HG03064 (cell line): ENCODE measurements around the gene STK11IP.

Experiments used
- ATAC-seq: cut with Tn5 transposase; IDR thresholded peaks from one replicate; pipeline ENCODE4 v1.9.1; 2021; ENCODE audit warnings: low read depth; ENCODE audit not compliant: unreplicated experiment

STK11IP gene

DNA sequence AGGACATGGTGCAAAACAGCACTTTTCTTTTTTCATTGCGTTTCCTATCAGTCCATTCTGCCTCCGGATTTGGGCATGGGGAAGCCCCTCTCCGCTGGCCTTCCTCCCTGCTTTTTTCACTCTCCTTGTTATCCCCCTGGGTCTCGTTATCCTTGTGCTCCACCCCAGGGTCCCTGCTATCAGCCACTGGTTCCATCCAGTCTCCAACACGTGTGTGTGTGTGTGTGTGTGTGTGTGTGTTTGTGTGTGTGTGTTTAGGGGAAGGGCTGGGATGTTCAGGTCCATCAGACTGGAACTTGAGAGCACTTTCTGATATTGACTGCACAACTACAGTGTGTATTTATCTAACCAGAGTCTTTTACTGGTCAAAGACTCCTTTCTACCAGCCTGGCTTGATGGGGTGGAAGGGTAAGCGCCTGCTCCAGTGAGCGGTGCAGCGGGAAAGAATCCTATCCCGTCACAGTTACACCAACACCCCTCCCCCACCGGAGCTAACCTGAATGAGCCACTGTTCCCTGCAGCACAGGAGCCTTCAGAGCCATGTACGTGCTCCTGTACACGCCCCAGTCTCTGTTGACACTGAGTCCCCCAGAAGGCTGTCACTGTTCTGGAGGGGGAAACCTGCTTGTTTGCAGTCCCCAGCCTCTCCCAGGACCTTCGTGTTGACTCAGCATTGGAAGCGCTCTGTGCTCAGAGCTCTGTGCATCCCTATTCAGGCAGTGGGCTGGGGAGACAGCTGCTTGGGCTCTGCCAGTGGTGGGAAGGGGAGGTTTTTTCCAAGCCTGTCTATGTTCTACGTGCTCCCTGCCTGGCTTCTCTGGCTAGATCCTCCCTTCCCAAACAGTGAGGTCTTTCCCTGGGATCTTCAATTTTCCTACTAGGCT lies 20.9 kb upstream of the STK11IP start:
- ATAC-seq: no peak

DNA sequence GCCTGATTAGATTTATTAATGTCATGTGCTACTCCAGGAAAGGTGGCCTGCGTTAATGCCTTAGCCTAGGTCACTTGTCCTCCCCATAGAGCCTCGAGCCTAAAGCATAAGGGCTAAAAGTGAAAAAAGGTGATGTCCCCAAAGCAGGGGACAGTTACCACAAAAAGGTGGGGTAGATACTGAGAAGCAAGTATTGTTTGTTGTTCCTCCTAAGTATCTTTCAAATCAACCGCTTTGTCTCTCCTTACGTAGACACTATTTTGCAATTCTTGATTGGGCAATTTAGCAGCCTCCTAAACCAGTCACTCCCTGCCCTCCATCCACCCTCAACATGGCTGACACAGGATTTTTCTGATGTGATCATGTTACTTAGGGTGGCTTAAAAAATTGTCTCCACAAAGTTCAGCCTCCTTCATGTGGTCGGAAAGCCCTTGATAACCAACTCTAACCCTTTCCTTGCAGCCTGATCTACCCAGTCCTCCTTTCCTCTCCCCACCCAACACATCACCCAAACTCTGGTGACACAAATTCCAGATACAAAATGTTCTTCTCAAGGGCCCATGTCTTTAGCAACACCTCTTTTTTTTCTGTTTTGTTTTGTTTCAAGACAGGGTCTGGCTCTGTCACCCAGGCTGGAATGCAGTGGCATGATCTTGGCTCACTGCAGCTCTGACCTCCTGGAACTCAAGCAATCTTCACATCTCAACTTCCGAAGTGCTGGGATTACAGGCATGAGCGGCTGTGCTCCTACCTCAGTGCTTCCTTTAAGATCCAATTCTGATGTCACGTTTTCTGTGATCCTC lies 18.6 kb upstream of the STK11IP start:
- no peak for ATAC-seq

- ATAC-seq: no peak
Measured at GRCh38 chr2:219581346-219581745, 16.3 kb upstream of the STK11IP start.

DNA sequence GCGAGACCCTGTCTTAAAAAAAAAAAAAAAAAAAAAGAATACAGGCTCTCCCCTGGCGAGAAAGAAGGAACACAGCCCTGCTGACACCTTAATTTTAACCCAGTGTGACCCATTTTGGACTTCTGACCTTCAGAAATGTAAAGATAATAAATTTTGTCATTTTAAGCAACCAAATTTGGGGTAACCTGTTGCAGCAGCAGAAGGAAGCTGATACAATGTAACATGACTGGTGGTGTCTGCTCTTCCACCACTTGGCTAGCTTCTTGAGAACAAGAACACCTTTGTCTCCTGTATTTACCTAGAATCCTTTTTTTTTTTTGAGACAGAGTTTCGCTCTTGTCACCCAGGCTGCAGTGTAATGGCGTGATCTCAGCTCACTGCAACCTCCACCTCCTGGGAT lies 6.6 kb upstream of the STK11IP start:
- ATAC-seq: no peak

- ATAC-seq: no peak
Measured at GRCh38 chr2:219592736-219593135, 4.9 kb upstream of the STK11IP start.

DNA sequence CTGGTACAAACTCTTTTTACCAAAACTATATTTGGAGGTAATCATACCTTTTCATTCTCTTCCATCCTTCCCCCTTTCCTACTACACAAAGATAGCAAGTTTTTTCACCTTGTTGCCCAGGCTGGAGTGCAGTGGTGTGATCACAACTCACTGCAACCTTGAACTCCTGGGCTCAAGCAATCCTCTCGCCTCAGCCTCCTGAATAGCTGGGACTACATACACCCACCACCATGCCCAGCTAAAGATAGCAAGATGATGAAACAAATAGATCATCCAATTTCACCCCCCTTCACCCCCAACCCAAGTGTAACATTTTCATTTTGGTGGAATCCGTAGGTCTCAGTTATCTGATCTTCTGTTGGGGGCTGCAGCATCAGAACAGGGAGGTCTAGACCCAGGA lies 4.5 kb upstream of the STK11IP start:
- no peak for ATAC-seq

DNA sequence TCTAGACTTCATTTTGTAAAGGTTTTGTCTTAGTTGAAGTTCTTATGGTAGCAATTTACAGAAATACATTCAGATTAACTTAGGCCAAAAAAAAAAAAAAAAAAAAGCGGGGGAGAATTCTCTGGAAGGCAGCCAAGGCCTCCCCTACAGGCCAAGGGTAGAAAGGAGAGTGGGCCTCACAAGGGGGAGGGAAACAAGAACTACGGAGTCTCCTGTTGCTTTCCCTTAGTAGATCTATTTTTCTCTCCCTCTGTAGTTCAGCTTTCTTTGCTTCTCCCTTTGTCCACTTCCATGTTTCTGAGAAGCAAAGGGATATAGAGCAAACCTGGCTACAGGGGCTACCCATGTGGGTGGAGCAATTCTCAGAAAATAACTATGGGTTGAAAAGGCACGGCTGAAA lies 2.4 kb upstream of the STK11IP start:
- no peak for ATAC-seq

DNA sequence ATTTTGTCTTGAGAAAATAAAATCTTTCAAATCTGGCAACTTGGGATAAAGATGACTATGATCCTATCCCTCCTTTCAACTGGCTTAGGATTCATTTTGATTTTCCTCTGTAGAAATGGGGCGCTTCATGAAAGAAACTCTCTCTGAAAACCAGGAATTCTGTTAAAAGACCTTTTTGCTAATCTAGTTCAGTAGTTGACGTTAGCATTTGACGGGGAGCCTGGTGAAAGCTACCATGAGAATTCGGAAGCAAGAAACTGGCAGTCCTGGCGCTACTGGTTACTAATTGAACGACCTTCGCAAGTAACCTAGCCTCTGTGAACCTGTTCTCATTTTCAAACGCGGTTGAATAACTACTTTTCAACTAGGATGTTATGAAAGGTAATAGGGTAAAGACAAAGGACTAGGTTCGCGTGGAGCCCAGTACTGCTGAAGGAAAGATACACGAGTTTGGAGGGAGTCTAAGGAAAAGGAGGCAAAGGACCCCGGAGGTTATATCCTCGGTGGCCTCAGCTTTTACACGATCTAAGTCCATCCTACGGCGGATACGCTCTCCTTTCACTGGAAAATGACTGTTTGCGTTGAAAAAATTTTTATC lies 604 bp upstream of the STK11IP start:
- peak; percentile 2 for ATAC-seq

DNA sequence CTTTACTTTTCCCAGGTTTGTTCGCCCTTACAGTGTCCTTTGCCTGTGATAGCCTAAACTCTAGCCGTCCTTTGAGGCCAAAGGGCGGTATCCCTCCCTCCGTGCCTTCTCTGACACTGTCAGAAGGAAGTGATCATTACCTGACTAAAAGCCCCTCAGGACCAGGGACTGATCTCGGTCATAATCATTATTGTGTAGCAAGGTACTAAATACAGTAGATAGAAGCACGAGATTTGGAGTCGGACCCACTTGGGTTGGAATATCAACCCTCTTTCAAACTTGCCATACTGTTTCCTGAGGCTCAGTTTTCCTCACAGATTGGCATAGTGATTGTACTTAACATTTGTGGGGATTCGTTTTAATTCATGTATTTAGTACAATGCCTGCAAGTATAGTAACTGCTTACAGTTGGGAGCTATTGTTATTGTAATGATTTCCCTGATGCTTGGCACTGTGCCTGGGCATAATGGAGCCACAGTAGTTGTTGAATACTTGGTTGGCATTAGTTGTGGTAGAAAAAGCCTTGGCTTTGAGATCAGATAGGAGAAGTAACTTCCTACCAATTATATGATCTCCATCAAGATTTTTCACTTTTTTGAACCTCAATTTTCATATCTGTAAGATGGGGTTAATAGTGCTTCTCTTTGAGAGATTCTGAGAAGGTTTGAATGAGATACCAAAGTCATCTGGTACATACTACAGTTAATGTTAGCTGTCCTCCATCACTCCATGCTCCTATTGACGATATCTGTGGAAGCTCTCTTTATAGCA lies 836 bp downstream of the STK11IP start:
- ATAC-seq: no peak

DNA sequence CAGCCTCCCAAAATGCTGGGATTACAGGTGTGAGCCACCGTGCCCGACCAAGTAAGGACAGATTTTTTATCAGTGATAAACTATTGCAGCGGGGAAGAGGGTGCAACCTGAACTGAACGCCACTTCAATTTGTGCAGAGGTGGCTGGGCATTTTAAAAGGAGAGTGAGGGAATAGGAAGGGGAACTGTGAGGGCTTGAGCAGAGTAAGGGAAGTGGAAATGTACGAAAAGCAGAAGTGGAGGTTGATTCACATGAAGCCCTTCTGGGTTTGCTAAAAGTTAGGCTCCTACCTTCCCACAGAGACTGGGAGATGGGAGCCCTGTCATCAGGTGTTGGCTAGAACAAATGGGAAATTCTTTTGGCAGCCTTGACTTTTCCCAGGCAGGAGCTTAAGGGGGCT lies 6.1 kb downstream of the STK11IP start:
- ATAC-seq: no peak

- ATAC-seq: no peak
Measured at GRCh38 chr2:219605607-219605954, 7.9 kb downstream of the STK11IP start.

- ATAC-seq: no peak
Measured at GRCh38 chr2:219607931-219608330, 10.3 kb downstream of the STK11IP start.

- ATAC-seq: no peak
Measured at GRCh38 chr2:219608399-219608964, 10.8 kb downstream of the STK11IP start.

GRCh38 chr2:219609149-219609750 lies 11.6 kb downstream of the STK11IP start:
- ATAC-seq: no peak

DNA sequence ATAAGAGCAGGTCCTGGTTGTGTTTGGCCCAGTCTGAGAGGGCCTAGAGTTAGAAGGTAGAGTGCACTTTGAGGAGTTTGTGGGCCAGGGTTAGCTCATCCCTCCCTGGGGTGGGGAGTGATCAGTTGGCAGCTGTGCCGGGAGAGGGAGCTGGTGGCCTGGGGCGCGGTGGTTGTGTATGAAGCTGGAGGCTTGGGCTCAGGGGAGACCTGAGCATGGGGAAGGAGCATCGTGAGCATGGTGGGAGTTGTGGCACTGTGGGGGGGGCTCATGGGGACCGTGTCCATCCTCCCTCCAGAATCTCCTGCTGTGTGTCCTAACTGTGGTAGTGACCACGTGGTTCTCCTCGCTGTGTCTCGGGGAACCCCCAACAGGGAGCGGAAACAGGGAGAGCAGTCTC lies 13.6 kb downstream of the STK11IP start:
- ATAC-seq: no peak

DNA sequence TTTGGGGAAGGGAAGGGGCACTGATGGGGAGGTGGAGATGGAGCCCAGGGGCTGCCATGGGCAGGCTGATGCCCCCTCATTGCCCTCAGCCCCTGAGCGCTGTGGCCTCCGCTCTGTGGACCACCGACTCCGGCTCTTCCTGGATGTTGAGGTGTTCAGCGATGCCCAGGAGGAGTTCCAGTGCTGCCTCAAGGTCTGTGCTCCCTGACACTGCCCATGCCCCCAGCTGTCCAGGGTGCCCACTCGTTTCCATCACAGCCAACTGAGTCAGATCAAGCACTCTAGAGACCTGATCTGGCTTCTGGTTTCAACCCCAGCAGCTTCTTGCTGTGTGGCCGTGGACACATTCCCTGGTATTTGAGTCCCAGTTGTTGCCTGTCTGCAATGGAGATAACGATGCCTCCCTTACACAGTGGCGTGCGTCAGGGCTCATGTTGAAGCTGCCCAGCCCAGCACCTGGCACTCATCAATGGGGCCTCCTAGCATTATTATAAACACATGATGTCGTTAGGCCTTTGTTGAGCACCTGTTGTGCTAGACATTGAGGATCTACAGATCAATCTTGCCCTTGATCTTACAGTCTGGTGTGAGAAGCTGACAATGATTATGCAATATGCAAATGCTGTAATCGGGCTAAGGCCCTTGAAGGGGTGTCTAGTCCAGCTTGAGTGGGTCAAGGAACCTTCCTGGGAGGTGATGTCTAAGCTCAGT lies 14.4 kb downstream of the STK11IP start:
- ATAC-seq: no peak

- ATAC-seq: no peak
Measured at GRCh38 chr2:219612577-219613286, 15.1 kb downstream of the STK11IP start.

DNA sequence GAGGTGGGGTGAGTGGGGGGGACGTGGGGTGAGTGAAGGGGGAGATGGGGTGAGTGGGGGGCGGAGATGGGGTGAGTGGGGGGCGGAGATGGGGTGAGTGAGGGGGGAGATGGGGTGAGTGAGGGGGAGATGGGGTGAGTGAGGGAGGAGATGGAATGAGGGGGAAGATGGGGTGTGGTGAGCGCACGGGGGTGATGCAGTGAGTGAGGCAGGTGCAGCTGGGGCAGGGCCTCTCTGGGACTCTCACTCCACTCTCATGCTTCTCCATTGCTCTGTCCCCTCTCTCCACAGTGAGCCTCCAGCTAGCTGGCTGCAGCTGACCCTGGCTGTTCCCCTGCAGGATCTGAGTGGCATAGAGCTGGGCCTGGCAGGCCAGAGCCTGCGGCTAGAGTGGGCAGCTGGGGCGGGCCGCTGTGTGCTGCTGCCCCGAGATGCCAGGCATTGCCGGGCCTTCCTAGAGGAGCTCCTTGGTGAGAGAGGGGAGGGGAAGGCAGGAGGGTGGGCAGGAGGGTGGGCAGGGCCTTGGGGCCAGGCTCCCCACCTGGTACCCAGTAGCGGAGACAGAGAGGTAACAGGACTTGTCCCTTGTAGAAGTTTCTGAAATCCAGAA lies 15.9 kb downstream of the STK11IP start:
- ATAC-seq: no peak
